Daoy (cell line): ENCODE data around the gene EFHC2. TPM values are rescaled to one million over a fixed set of nuclear protein-coding genes. Genes with fewer than 3 reads are reported as not detected.
"Not testable (repeated sequence)": the region's sequence is repeated elsewhere in the genome, so short reads cannot be mapped to it uniquely, and the experiment has no call there.

Source experiments
- DNase-seq: peaks from one replicate; pipeline ENCODE4 v3.0.0-alpha.2; 2015; ENCODE audit warnings: low read depth
- total RNA-seq: library from RNA; depleted of rRNA; stranded (reverse); fragments of >200 nt; shearing (Covaris generic); gene quantifications from 2 replicates; pipeline ENCODE4 v1.2.3, GENCODE V29; 2014

EFHC2 gene
- total RNA-seq, 1 experiment from 2014 or later: 0.51 TPM

GRCh38 chrX:44291468-44292092 is 51.9 kb downstream of the EFHC2 start:
- DNase-seq: no peak

- DNase-seq: no peak
Measured at GRCh38 chrX:44290718-44291117, 52.8 kb downstream of the EFHC2 start.

- no peak for DNase-seq
Measured at GRCh38 chrX:44282753-44283152, 60.7 kb downstream of the EFHC2 start.

GRCh38 chrX:44280116-44280515 is 63.4 kb downstream of the EFHC2 start:
- no peak for DNase-seq

- no peak for DNase-seq
Measured at GRCh38 chrX:44274096-44274495, 69.4 kb downstream of the EFHC2 start.

GRCh38 chrX:44267861-44268260 is 75.6 kb downstream of the EFHC2 start:
- DNase-seq: no peak

- DNase-seq: no peak
Measured at GRCh38 chrX:44267116-44267515, 76.4 kb downstream of the EFHC2 start.

GRCh38 chrX:44265559-44265958 is 77.9 kb downstream of the EFHC2 start:
- no peak for DNase-seq

GRCh38 chrX:44264936-44265335 is 78.5 kb downstream of the EFHC2 start:
- no peak for DNase-seq

- DNase-seq: no peak
Measured at GRCh38 chrX:44261286-44261685, 82.2 kb downstream of the EFHC2 start.

GRCh38 chrX:44260609-44261008 is 82.9 kb downstream of the EFHC2 start:
- DNase-seq: no peak

- DNase-seq: not testable (repeated sequence)
Measured at GRCh38 chrX:44255742-44256141, 87.7 kb downstream of the EFHC2 start.

- no peak for DNase-seq
Measured at GRCh38 chrX:44253575-44253942, 89.9 kb downstream of the EFHC2 start.

GRCh38 chrX:44252688-44253574 is 90.5 kb downstream of the EFHC2 start:
- DNase-seq: peak; percentile 56

GRCh38 chrX:44247468-44247867 is 96.0 kb downstream of the EFHC2 start:
- no peak for DNase-seq

- DNase-seq: no peak
Measured at GRCh38 chrX:44246826-44247225, 96.6 kb downstream of the EFHC2 start.

GRCh38 chrX:44245733-44246132 is 97.7 kb downstream of the EFHC2 start:
- DNase-seq: no peak

GRCh38 chrX:44244008-44244407 is 99.5 kb downstream of the EFHC2 start:
- DNase-seq: peak; percentile 10

GRCh38 chrX:44241546-44241945 is 101.9 kb downstream of the EFHC2 start:
- DNase-seq: no peak

GRCh38 chrX:44240036-44240435 is 103.4 kb downstream of the EFHC2 start:
- DNase-seq: no peak

- no peak for DNase-seq
Measured at GRCh38 chrX:44239036-44239435, 104.4 kb downstream of the EFHC2 start.

GRCh38 chrX:44235534-44235933 is 107.9 kb downstream of the EFHC2 start:
- no peak for DNase-seq

- DNase-seq: no peak
Measured at GRCh38 chrX:44234541-44234940, 108.9 kb downstream of the EFHC2 start.
